HepG2 (cell line): ENCODE measurements around the gene NUDT19. TPM values are rescaled to one million over a fixed set of nuclear protein-coding genes. Genes with fewer than 3 reads are reported as not detected.
"Not testable (repeated sequence)": the region's sequence is repeated elsewhere in the genome, so short reads cannot be mapped to it uniquely, and the experiment has no call there.

ENCODE experiments used
- ATAC-seq: fragments of 200-7000 bp; cut with Tn5 transposase; 3 replicates; pipeline ENCODE4 v1.9.1; 2020; ENCODE audit warnings: mild to moderate bottlenecking, moderate library complexity
- BruUV-seq: library from RNA; stranded (reverse); fragments of 400-500 nt; replicated peaks from 2 replicates; lab custom pipeline; 2021; lab: Mats Ljungman, UMichigan
- CTCF ChIA-PET: fragments of 300-600 bp; formaldehyde crosslinking; extraction: SDS; loops from one replicate; lab custom pipeline; 2021; ENCODE audit warnings: low total read pairs, inconsistent platforms, low intra/inter-chr PET ratio; lab: Yijun Ruan, JAX
- POLR2A ChIA-PET: fragments of 350-600 bp; sonication (Branson Sonifier 250); formaldehyde crosslinking; loops from one replicate; lab custom pipeline; 2020; ENCODE audit warnings: antibody characterized with exemption, inconsistent platforms; lab: Yijun Ruan, JAX
- DNase-seq: peaks from one replicate; pipeline ENCODE4 v3.0.0-alpha.2; 2015; ENCODE audit warnings: low spot score
- FAIRE-seq: peaks from 3 replicates; lab custom pipeline; 2011; peaks lifted over from hg19 to GRCh38; lab: Jason Lieb, UNC
- H2AFZ ChIP-seq: one replicate; pipeline ENCODE4 v1.6.1; 2011; ENCODE audit warnings: low read length, inconsistent platforms
- H3K27ac ChIP-seq: fragments of 300-600 bp; 3 replicates; pipeline ENCODE4 v1.8.0; 2011; ENCODE audit warnings: mixed run types, mild to moderate bottlenecking, mixed read lengths, low read length, inconsistent platforms; ENCODE audit not compliant: insufficient read depth; ENCODE audit errors: extremely low read length
- H3K27me3 ChIP-seq, 2 experiments: fragments of 200-600 bp in 1 of 2; 2 replicates in 1 of 2; 3 replicates in 1 of 2; pipeline versions ENCODE4 v1.6.0 to v1.8.0; 2011; ENCODE audit warnings: low read length in 2 of 2, mild to moderate bottlenecking in 2 of 2, moderate library complexity in 2 of 2, inconsistent platforms in 1 of 2; ENCODE audit not compliant: insufficient read depth in 2 of 2, control insufficient read depth in 1 of 2
- H3K36me3 ChIP-seq, 2 experiments: fragments of 200-600 bp in 1 of 2; replicated peaks in 1 of 2; 2 replicates in 1 of 2; 3 replicates in 1 of 2; pipeline versions ENCODE4 v1.5.1 to v1.8.0; 2011; ENCODE audit warnings: low read length in 2 of 2, inconsistent platforms in 1 of 2; ENCODE audit not compliant: insufficient read depth in 2 of 2, control insufficient read depth in 1 of 2
- H3K4me1 ChIP-seq: 2 replicates; pipeline ENCODE4 v1.5.1; 2012; ENCODE audit warnings: low read length, inconsistent platforms; ENCODE audit not compliant: insufficient read depth
- H3K4me2 ChIP-seq: 2 replicates; pipeline ENCODE4 v1.6.0; 2011; ENCODE audit warnings: low read depth, low read length, inconsistent platforms
- H3K4me3 ChIP-seq, 3 experiments: fragments of 200-600 bp in 1 of 3; sonication (generic), shearing (Covaris generic) in 1 of 3; replicated peaks in 1 of 3; 2 replicates each; pipeline ENCODE4 v1.5.1; 2011 to 2016; ENCODE audit warnings: low read length in 3 of 3, inconsistent platforms in 2 of 3, low read depth in 2 of 3, mild to moderate bottlenecking in 2 of 3, control low read depth in 1 of 3, mixed read lengths in 1 of 3; ENCODE audit not compliant: insufficient read depth in 1 of 3
- H3K79me2 ChIP-seq: one replicate; pipeline ENCODE4 v1.6.1; 2011; ENCODE audit warnings: low read length, inconsistent platforms; ENCODE audit not compliant: insufficient read depth
- H3K9ac ChIP-seq: 2 replicates; pipeline ENCODE4 v1.6.0; 2011; ENCODE audit warnings: mild to moderate bottlenecking, low read depth, low read length, inconsistent platforms; ENCODE audit not compliant: insufficient read depth
- H3K9me3 ChIP-seq: 2 replicates; pipeline ENCODE4 v1.5.1; 2012; ENCODE audit warnings: mild to moderate bottlenecking, low read length
- H4K20me1 ChIP-seq: 2 replicates; pipeline ENCODE4 v1.6.0; 2011; ENCODE audit warnings: inconsistent platforms, mild to moderate bottlenecking, low read length, moderate library complexity; ENCODE audit not compliant: insufficient read depth
- BCL6 ChIP-seq: IDR thresholded peaks from 2 replicates; pipeline ENCODE4 v1.6.1; 2016; ENCODE audit warnings: missing genetic modification reagents, missing compliant biosample characterization
- BHLHE40 ChIP-seq: IDR thresholded peaks from 2 replicates; pipeline ENCODE4 v1.6.1; 2011; ENCODE audit warnings: low read length, improper control_type of control experiment
- GATA4 ChIP-seq: sonication (generic); IDR thresholded peaks from 2 replicates; pipeline ENCODE4 v1.6.1; 2016; ENCODE audit warnings: antibody characterized with exemption, low read depth, borderline replicate concordance
- MAFF ChIP-seq: IDR thresholded peaks from 2 replicates; pipeline ENCODE4 v1.6.1; 2011; ENCODE audit warnings: low read depth, low read length, improper control_type of control experiment
- MAFK ChIP-seq, 2 experiments: IDR thresholded peaks in 1 of 2; conservative IDR thresholded peaks in 1 of 2; 2 replicates each; pipeline ENCODE4 v1.6.1; 2011; ENCODE audit warnings: improper control_type of control experiment in 2 of 2, low read length in 2 of 2
- NFRKB ChIP-seq: fragments of 450-650 bp; IDR thresholded peaks from 2 replicates; pipeline ENCODE4 v1.6.1; 2017
- NFYB ChIP-seq: sonication (generic); formaldehyde crosslinking; IDR thresholded peaks from 2 replicates; pipeline ENCODE4 v1.4.0; 2020; ENCODE audit warnings: missing genetic modification reagents
- NFYC ChIP-seq: IDR thresholded peaks from 2 replicates; pipeline ENCODE4 v1.6.1; 2016; ENCODE audit warnings: missing genetic modification reagents, missing compliant biosample characterization
- NR2F2 ChIP-seq: IDR thresholded peaks from 2 replicates; pipeline ENCODE4 v1.6.1; 2012; ENCODE audit warnings: low read depth, inconsistent platforms, borderline replicate concordance
- ONECUT2 ChIP-seq: sonication (generic); formaldehyde crosslinking; IDR thresholded peaks from 2 replicates; pipeline ENCODE4 v1.4.0; 2020; ENCODE audit warnings: missing genetic modification reagents
- RARA ChIP-seq: IDR thresholded peaks from 2 replicates; pipeline ENCODE4 v1.6.1; 2016; ENCODE audit warnings: missing genetic modification reagents, missing compliant biosample characterization
- RARG ChIP-seq: sonication (generic); formaldehyde crosslinking; IDR thresholded peaks from 2 replicates; pipeline ENCODE4 v1.4.0; 2020; ENCODE audit warnings: low read depth, mild to moderate bottlenecking, missing genetic modification reagents
- RCOR2 ChIP-seq: IDR thresholded peaks from 2 replicates; pipeline ENCODE4 v1.6.1; 2016; ENCODE audit warnings: missing biosample characterization, missing genetic modification reagents
- SP5 ChIP-seq: IDR thresholded peaks from 2 replicates; pipeline ENCODE4 v1.6.1; 2016; ENCODE audit warnings: low read depth, borderline replicate concordance
- TBX2 ChIP-seq: sonication (generic); formaldehyde crosslinking; IDR thresholded peaks from 2 replicates; pipeline ENCODE4 v1.5.0; 2020; ENCODE audit warnings: missing genetic modification reagents, mild to moderate bottlenecking, borderline replicate concordance
- TCF12 ChIP-seq, 2 experiments: fragments of 450-650 bp in 1 of 2; sonication (generic) in 1 of 2; formaldehyde crosslinking in 1 of 2; IDR thresholded peaks; 2 replicates each; pipeline versions ENCODE4 v1.6.1 to v1.8.0; 2017 to 2022; ENCODE audit warnings: antibody characterized with exemption in 1 of 2, mild to moderate bottlenecking in 1 of 2, missing genetic modification reagents in 1 of 2, moderate library complexity in 1 of 2
- ZEB1 ChIP-seq: IDR thresholded peaks from 2 replicates; pipeline ENCODE4 v1.6.1; 2012; ENCODE audit warnings: mild to moderate bottlenecking, low read depth, inconsistent platforms; ENCODE audit not compliant: insufficient replicate concordance
- ZNF703 ChIP-seq: sonication (generic); formaldehyde crosslinking; IDR thresholded peaks from 2 replicates; pipeline ENCODE4 v1.5.1; 2020; ENCODE audit warnings: missing genetic modification reagents, mild to moderate bottlenecking, moderate library complexity, borderline replicate concordance
- WGBS: methylation state at CpG from one replicate; pipeline ENCODE4 v1.1.6; 2017; ENCODE audit warnings: low lambda C conversion rate; 5-methylcytosine and 5-hydroxymethylcytosine counted together
- in situ Hi-C: cut with HindIII; loops from 2 replicates; pipeline ENCODE4 v1.10.0; 2017; ENCODE audit warnings: low pct_unique_long_range_greater_than_20kb; ENCODE audit not compliant: extremely low pct_ligation_motif_present
- intact Hi-C: fragments of 100-400 bp; cut with micrococcal nuclease; formaldehyde crosslinking; loops from one replicate; pipeline ENCODE4 v1.10.0; 2022; ENCODE audit not compliant: unreplicated experiment
- polyA plus RNA-seq, 8 experiments: library from polyadenylated mRNA; depleted of rRNA in 3 of 8; stranded (reverse) in 7 of 8; unstranded in 1 of 8; fragments of >200 nt; fragmentation: Illumina TruSeq in 4 of 8; extraction: Trizol in 4 of 8; gene quantifications; 2 replicates each; pipeline versions ENCODE4 v1.2.1 to v1.2.3, GENCODE V29; 2011 to 2016; ENCODE audit warnings: low read depth in 4 of 8, missing spikeins in 1 of 8, mixed read lengths in 1 of 8; ENCODE audit not compliant: insufficient read depth in 1 of 8
- total RNA-seq, 5 experiments: library from RNA; depleted of rRNA; stranded (reverse); fragments of >200 nt; fragmentation: Illumina TruSeq; extraction: Trizol; gene quantifications; 2 replicates each; pipeline ENCODE4 v1.2.3, GENCODE V29; 2016; ENCODE audit warnings: low read depth in 1 of 5

The NUDT19 gene
- total and polyA plus RNA-seq, 2 of the 13 experiments (the other 11 are each of a cell fraction or from before 2014, with no cell fraction given) = 3.1 to 3.6 TPM

DNA sequence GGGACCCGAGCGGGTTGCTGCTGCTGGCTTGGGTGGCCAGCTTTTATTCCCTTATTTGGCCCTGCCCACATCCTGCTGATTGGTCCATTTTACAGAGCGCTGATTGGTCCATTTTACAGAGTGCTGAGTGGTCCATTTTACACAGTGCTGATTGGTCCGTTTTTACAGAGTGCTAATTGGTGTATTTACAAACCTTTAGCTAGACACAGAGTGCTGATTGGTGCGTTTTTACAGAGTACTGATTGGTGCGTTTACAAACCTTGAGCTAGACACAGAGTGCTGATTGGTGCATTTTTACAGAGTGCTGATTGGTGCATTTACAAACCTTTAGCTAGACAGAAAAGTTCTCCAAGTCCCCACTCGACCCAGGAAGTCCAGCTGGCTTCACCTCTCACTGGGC is 8.5 kb downstream of the NUDT19 start:
- FAIRE-seq, CTCF ChIA-PET, H3K36me3 ChIP-seq, ATAC-seq, BruUV-seq, H2AFZ ChIP-seq, H3K27me3 ChIP-seq, H3K9ac ChIP-seq, H3K27ac ChIP-seq, in situ Hi-C loops, DNase-seq, intact Hi-C loops, H3K79me2 ChIP-seq, H3K4me2 ChIP-seq, H3K4me3 ChIP-seq: not testable (repeated sequence)
- peaks cover 16% of the 10 kb centered on the region for H3K4me1 ChIP-seq
- POLR2A ChIA-PET = interaction anchor here (0.7 kb wide), 1 partner anchor 9 kb away, joined by 3 read pairs; the partner anchor contains the start of gene NUDT19
- TF ChIP-seq NFYC (CRISPR knock-in tag) (0 out of 2 replicates have a peak, but pooled peaks have one; percentile 23), MAFK (conservative IDR thresholded peaks at IDR 0.05 in 1 of 2, IDR thresholded peaks at IDR 0.05 in 1 of 2; ENCODE audit: low read length in 2 of 2) (peak in 1 of 2 experiments; percentile 27; a peak in 1 of 4 replicates), MAFF (peak; percentile 23; the same call in 1 of the 2 replicates), NFYB (CRISPR knock-in tag) (peak; percentile 40)
- WGBS = 96% methylated on average over 7 of the region's 7 CpGs
- peaks cover 20% of the 10 kb centered on the region for H3K9me3 ChIP-seq
- peaks cover 22% of the 10 kb centered on the region for H4K20me1 ChIP-seq

DNA sequence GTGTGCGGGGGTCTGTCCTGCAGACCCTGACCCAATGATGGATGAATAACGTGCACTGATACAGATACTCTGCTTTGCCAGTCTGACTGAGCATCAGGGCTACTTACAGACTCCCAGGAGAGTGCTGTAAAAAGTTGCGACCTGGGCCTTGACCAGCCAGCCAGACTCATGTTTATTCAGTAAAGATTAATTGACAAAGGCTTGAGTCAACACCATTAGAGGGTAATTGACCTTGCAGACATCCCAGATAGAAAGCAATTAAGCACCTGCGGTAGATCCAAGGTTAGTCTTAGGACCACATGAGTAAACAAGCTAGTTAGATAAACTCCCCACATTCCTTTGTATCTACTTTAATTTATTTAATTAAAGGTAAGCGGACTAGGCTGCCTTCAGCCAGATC is 10.4 kb downstream of the NUDT19 start:
- FAIRE-seq (no peak), DNase-seq (peak; percentile 62), ATAC-seq (peak; percentile 46; the same call in 2 of the 3 replicates)
- BruUV-seq = no TSS peak
- peaks cover 1 to 9% of the 10 kb centered on the region in 2 experiments; a peak in 2 of 5 replicates for H3K36me3 ChIP-seq
- peaks cover under 1% of the 10 kb centered on the region; the same call in 1 of the 2 replicates for H3K4me1 ChIP-seq
- H3K79me2 ChIP-seq = no peaks in the 10 kb centered on the region
- H3K4me2 ChIP-seq = no peak overlapping the region
- 45% methylated on average over 5 of the region's 5 CpGs for WGBS
- POLR2A ChIA-PET = no interaction called here
- H3K27me3 ChIP-seq = no peaks in the 10 kb centered on the region
- H3K9ac ChIP-seq = no peak overlapping the region
- in situ Hi-C loops = no loop called here
- H3K27ac ChIP-seq = no peak overlapping the region
- intact Hi-C loops = no loop called here
- H3K4me3 ChIP-seq = no peak overlapping the region
- no peak overlapping the region for H2AFZ ChIP-seq
- H3K9me3 ChIP-seq = peaks cover 20% of the 10 kb centered on the region
- CTCF ChIA-PET = no interaction called here
- peaks cover 30% of the 10 kb centered on the region for H4K20me1 ChIP-seq
- TF ChIP-seq ZNF703 (peak; percentile 91), SP5 (CRISPR knock-in tag) (no peak), RARG (CRISPR knock-in tag) (no peak), BHLHE40 (no peak), BCL6 (0 out of 2 replicates have a peak, but pooled peaks have one; percentile 41), ONECUT2 (CRISPR knock-in tag) (peak; percentile 36; the same call in 1 of the 2 replicates), TBX2 (CRISPR knock-in tag) (peak; percentile 82), RARA (CRISPR knock-in tag) (peak; percentile 67), NR2F2 (peak; percentile 92), ZEB1 (peak; percentile 34), TCF12 (IDR thresholded peaks at IDR 0.05) (no peak), TCF12 (CRISPR knock-in tag; IDR thresholded peaks at IDR 0.05) (no peak), NFRKB (no peak), GATA4 (0 out of 2 replicates have a peak, but pooled peaks have one; percentile 28), RCOR2 (CRISPR knock-in tag) (0 out of 2 replicates have a peak, but pooled peaks have one; percentile 57)
